Measurements from ENCODE around the gene EYS. TPM values are rescaled to one million over a fixed set of nuclear protein-coding genes. Genes with fewer than 3 reads are reported as not detected.

The EYS gene
- total RNA-seq, 1 experiment from 2014 or later, result not detected

GRCh38 chr6:64185621-64186020 is 1521.4 kb downstream of the EYS start:
- Histone ChIP-seq H4K20me1 (ENCODE audit: control insufficient read depth, insufficient read depth, insufficient read length) (no peaks in the 10 kb centered on the region), H2BK15ac (ENCODE audit: low read depth, low read length) (no peak overlapping the region), H3T11ph (ENCODE audit: low read length) (no peak overlapping the region), H3K4me2 (ENCODE audit: insufficient read depth, insufficient read length, low read length) (no peak overlapping the region), H3K79me1 (ENCODE audit: insufficient read depth, low read depth, low read length, poor library complexity, severe bottlenecking) (no peaks in the 10 kb centered on the region), H4K8ac (replicated peaks; ENCODE audit: insufficient read length, low read depth, low read length) (no peak overlapping the region), H3K9me3 (ENCODE audit: control insufficient read depth, low read depth, low read length) (no peaks in the 10 kb centered on the region), H4K91ac (ENCODE audit: insufficient read length, low read depth, low read length) (no peak overlapping the region), H2BK120ac (ENCODE audit: low read depth, low read length, poor library complexity, severe bottlenecking) (no peak overlapping the region), H3K79me2 (ENCODE audit: insufficient read depth, low read length) (no peaks in the 10 kb centered on the region), H3K56ac (ENCODE audit: insufficient read length, low read depth, low read length) (no peak overlapping the region), H2AFZ (ENCODE audit: low read length) (no peak overlapping the region), H4K5ac (ENCODE audit: insufficient read length, low read depth, low read length) (no peak overlapping the region), H3K18ac (ENCODE audit: insufficient read length, low read depth, low read length) (no peak overlapping the region), H3K23me2 (ENCODE audit: insufficient read length, low read depth, low read length, poor library complexity, severe bottlenecking) (no peaks in the 10 kb centered on the region), H3K9ac (ENCODE audit: extremely low read depth, insufficient read length, low read length) (no peak overlapping the region), H2BK5ac (ENCODE audit: insufficient read length, low read length) (no peak overlapping the region), H3K23ac (ENCODE audit: insufficient read length, low read depth, low read length) (no peak overlapping the region), H3K4ac (ENCODE audit: low read depth, low read length) (no peak overlapping the region), H3K4me1 (ENCODE audit: insufficient read depth, low read length) (no peaks in the 10 kb centered on the region), H2BK20ac (ENCODE audit: low read depth, low read length, poor library complexity, severe bottlenecking) (no peak overlapping the region), H3K27ac (ENCODE audit: insufficient read length, low read depth, low read length) (no peak overlapping the region), H3K14ac (ENCODE audit: insufficient read depth, low read length) (no peak overlapping the region), H2AK5ac (ENCODE audit: insufficient read length, low read length) (no peak overlapping the region), H3K27me3 (ENCODE audit: insufficient read depth, low read length) (no peaks in the 10 kb centered on the region), H2BK12ac (ENCODE audit: insufficient read length, low read depth, low read length) (no peak overlapping the region)
- Mint-ChIP-seq H3K4me3 (no peak overlapping the region), H3K27ac (no peak overlapping the region), H3K27me3 (ENCODE audit: low read depth) (no peaks in the 10 kb centered on the region), H3K4me1 (no peaks in the 10 kb centered on the region), H3K36me3 (ENCODE audit: insufficient read depth in 1 of 3, low read depth in 3 of 3) (no peaks in the 10 kb centered on the region; a peak in 1 of 7 replicates), H3K9me3 (no peaks in the 10 kb centered on the region)
- DNase-seq, result no peak
- WGBS (ENCODE audit: extremely low coverage, insufficient read length, low lambda C conversion rate), result no CpG with 5 or more reads among the region's 5 CpGs
- TF ChIP-seq, protein P1, sequence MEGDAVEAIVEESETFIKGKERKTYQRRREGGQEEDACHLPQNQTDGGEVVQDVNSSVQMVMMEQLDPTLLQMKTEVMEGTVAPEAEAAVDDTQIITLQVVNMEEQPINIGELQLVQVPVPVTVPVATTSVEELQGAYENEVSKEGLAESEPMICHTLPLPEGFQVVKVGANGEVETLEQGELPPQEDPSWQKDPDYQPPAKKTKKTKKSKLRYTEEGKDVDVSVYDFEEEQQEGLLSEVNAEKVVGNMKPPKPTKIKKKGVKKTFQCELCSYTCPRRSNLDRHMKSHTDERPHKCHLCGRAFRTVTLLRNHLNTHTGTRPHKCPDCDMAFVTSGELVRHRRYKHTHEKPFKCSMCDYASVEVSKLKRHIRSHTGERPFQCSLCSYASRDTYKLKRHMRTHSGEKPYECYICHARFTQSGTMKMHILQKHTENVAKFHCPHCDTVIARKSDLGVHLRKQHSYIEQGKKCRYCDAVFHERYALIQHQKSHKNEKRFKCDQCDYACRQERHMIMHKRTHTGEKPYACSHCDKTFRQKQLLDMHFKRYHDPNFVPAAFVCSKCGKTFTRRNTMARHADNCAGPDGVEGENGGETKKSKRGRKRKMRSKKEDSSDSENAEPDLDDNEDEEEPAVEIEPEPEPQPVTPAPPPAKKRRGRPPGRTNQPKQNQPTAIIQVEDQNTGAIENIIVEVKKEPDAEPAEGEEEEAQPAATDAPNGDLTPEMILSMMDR (conservative IDR thresholded peaks at IDR 0.05), result no peak
